NCI-H2029 (cell line): Measurements from ENCODE around the gene ENDOG.
"Not testable (repeated sequence)": the region's sequence is repeated elsewhere in the genome, so short reads cannot be mapped to it uniquely, and the experiment has no call there.

ENCODE experiments used
- DNase-seq: peaks from one replicate; lab custom pipeline; 2025; lab: John Stamatoyannopoulos, UW

The ENDOG gene

DNA sequence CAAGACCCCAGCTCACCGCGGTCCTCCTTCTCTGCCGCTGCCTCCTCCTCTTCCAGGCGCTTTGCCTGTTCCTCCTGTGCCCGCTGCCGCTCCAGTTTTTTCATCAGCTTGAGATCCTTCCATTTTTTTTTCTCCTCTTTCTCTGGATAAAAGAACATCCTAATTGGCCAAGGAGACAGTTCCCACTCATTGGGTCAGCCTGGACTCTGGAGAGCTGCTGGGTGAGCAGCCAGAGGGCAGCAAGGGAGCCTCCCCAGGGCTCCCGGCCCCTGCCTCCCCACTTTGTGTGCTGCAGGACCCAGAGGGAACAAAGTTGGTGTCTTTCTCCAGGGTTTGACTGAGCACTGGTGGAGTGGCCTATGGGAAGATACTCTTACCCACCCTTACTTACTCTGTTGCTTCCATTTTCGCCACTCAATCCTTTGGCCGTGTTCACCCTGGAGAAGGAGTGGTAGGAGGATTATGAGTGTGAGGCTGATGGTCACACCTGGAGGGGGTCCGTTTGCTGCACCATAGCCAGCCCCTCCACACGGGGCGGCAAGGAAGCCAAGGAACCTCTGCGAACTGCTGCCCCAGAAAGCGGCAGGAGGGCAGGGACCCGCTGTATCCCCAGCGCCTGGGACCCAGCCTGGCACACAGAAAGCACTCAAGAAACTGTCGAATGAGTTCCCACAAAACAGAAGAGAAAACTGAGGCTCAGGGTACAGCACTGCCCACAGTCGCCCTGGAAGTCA, 10.6 kb downstream of the ENDOG start:
- no peak for DNase-seq

DNA sequence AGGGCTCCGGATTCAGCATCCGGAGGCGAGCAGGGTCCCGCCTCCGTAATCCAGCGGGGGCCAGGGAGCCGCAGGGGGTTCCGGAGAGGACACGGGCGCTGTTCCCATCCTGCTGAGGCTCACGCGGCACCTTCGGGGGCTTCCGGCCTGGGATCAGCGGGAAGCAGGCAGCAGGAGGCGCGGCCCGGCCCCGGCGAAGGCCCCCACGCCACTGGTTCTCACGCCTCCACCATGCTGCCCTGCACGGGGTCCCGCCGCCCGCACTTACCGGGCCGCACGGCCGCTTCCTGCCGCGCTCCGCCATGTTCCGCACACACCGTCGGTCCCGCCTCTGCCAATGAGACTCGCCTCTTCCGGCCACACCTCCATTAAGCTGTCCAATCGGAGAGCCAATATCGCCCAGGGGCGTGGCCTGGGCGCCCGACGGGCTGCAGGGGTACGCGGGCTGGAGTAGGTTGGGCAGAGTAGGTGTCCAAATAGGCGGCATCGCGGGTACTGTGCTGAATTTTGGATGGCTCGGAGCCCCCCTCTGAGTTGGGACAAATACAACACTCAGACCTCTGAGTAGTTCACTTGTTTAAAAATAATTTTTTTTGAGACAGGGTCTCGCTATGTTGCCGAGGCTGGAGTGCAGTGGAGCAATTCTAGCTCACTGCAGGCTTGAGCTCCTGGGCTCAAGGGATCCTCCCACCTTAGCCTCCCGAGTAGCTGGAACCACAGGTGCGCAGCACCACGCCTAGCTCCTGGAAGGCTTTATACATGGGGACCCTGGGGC, 11.4 kb downstream of the ENDOG start, which contains the start of gene SPOUT1:
Gene SPOUT1, minus strand, starts transcription at position 318 of the 775 bp plus-strand sequence. Its CDS starts 14 bp downstream, at position 304.
- peak; percentile 92 for DNase-seq

GRCh38 chr9:128833696-128834095, 15.4 kb downstream of the ENDOG start:
- DNase-seq, result no peak

DNA sequence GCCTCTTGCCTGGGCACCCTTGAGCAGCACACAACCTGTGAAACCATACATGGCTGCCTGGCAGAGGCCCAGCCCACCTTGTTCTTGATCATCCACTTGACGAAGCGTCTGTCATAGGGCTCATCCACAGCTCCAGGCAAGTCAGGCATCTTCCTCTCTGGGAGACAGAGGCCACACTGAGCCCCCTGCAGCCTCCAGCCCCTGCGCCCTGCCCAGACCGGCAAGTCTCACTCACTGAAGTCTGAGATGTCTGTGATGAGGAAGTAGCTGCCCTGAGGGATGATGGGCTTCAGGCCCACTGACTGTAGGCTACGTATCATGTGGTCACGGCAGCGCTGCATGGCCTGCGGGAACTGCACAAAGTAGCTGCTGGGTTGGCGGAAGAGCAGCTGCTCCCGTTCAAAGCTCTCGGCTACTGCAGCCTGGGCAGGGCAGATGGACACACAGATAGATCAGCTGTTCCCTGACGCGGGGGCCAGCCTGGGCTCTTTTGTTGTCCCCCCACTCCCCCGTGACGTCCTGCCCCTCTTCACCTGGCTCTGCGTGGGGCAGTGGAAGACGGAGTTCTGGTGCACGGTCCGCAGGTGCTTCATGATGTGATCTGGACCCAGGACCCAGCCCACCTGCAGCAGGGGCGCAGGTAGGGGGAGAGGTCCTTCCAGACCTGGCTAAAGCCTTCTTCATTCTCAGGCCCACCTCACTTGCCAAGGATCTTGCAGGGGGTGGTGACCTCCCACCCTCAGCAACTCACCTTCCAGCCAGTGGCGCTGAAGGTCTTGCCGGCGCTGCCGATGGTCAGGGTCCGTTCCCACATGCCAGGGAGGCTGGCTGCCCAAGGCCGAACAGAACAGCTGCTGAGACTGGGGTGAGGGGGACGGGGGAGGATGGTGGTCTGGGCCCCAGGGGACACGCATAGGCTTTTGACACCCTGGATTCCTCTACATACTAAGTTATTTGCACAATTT, 17.2 kb downstream of the ENDOG start:
- DNase-seq, result no peak

GRCh38 chr9:128836509-128837145, 18.3 kb downstream of the ENDOG start:
- no peak for DNase-seq

GRCh38 chr9:128838338-128838737, 20.0 kb downstream of the ENDOG start:
- DNase-seq, result no peak

DNA sequence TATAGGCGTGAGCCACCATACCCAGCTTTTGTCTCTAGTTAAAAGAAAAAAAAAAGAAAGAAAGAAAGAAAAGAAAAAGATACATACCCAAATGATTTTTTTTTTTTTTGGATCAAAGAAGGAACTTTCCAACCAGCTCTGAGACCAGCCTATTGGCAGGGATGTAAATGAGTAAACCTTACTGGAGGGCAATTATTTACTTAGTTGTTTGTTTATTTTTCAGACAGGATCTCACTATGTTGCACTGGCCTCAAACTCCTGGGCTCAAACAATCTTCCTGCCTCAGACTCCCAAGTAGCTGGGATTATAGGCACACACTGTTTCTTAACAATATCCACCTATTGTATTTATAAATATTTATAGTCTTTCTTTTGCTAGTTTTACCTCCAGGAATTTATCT, 22.2 kb downstream of the ENDOG start:
- no peak for DNase-seq

DNA sequence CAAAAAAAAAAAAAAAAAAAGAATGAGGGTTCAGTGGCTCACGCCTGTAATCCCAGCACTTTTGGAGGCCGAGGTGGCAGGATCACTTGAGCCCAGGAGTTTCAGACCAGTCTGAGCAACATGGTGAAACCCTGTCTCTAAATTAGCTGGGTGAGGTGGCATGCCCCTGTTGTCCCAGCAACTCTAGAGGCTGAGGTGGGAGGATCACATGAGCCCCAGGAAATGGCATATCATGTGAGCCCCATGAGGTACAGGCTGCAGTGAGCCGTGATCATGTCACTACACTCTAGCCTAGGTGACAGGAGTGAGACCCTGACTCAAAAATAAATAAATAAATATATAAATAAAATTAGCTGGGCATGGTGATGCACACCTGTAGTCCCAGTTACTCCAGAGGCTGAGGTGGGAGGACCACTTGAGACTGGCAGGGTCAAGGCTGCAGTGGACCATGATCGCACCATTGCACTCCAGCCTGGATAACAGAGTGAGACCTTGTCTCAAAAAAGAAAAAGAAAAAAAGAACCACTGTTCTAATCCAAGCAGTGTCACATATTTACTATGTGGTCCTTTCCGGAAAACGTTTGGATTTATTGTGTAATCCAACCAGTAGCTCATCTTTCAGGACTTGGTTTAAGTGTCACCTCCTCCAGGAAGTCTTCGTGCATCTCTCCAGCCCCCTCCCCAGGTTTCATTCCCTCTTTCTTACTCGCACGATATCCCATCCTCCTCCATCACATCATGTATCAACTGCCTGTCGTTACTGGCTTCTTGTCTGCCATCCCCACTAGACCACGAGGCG, 23.6 kb downstream of the ENDOG start:
- no peak for DNase-seq

- not testable (repeated sequence) for DNase-seq
These were observed 24.9 kb downstream of the ENDOG start for GRCh38 chr9:128843171-128843570.

DNA sequence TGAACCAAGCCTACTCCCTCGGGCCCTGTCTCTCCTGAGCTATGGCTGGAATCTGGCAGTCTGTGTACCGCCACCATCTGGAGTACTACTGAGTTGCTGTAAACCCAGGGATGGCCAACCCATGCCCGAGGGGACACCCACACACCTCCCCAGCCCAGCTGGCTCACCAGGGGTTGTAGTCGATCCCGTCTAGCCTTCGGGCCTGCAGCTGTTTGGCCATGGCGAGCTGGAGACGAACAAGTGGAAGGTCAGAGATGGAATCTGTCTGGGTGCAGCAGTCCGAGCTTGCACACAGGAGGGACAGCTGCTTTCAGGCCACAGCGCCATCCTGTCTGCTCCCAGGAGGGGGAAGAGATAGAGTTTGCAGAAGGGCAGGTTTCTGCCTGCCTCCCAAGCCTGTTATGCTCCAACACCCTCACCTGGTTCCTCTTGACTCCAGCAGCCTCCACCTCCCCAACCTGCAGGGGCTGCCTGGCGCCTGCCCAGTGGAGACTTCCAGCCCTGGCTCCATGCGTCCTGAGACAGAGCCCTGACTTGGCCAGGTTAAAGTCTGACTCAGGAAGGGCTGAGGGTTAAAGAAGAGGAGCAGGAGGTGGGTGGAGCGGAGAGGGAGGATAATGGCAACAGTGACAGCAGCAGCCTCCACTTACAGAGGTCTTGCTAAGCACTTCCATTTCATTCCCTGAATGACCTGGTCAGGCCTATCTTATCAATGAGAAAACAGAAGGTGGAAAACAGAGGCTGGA, 27.1 kb downstream of the ENDOG start:
- no peak for DNase-seq

DNA sequence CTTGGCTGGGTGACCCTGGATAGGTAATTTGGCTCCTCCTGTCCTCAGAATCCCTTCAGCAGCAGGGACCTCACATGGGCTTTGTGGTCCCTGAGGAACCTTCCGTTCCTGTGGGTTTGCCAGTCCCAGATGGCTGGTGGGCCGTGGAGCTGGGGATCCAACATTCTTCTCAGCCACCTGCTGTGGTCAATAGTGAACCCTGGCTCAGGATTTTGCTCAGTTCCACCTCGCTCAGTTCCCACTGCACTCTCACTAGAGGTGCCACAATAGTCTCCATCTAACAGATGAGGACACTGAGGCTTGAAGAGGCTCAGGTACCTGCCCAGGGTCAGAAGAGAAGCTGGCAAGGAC, 28.4 kb downstream of the ENDOG start:
- DNase-seq, result no peak

DNA sequence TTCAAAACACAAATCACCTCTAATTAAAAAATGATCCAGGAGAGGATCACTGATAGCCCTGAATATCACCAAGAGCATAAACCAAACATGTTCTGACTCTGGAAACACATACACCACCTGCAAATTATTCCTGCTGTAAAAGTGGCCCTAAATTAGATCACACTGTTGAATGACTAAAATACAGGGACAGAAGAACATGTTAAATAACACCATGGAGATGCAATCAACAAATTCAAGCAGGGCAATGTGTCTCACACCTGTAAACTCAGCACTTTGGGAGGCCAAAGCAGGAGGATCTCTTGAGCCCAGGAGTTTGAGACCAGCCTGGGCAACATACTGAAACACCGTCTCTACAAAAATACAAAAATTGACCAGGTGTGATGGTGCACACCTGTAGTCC, 29.5 kb downstream of the ENDOG start:
- DNase-seq, result no peak

GRCh38 chr9:128851024-128851423, 32.7 kb downstream of the ENDOG start:
- not testable (repeated sequence) for DNase-seq

DNA sequence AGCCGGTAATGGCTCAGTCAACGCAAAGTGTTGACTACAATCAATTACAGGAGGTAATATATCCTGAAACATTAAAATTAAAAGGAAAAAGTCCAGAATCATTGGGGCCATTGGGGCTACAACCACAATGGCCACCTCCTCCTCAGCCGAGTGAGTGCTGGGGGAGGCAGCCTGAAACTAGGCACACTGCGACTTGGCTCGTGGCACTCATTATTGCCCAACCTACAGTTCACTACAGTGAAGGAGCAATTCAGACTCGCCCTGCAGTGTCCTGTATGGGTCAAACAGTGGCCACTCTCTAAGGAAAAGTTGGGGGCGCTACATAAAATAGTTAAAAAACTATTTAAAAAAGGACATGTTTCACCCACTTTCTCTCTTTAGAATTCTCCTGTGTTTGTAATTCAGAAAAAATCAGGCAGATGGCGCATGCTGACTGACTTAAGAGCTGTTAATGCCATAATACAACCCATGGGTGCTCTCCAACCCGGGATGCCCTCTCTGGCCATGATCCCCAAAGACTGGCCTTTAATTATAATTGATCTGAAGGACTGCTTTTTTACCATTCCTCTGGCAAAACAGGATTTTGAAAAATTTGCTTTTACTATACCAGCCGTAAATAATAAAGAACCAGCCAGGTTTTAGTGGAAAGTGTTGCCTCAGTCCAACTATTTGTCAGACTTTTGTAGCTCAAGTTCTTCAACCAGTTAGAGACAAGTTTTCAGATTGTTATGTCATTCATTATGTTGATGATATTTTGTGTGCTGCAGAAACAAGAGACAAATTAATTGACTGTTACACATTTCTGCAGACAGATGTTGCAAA, 33.7 kb downstream of the ENDOG start:
- not testable (repeated sequence) for DNase-seq

DNA sequence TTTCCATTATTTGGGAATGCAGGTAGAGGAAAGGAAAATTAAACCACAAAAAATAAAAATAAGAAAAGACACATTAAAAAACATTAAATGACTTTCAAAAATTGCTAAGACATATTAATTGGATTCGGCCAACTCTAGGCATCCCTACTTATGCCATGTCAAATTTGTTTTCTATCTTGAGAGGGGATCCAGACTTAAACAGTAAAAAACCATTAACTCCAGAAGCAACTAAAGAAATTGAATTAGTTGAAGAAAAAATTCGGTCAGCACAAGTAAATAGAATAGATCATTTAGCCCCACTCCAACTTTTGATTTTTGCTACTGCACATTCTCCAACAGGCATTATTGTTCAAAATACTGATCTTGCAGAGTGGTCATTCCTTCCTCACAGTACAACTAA, 34.3 kb downstream of the ENDOG start:
- not testable (repeated sequence) for DNase-seq

- not testable (repeated sequence) for DNase-seq
These were observed 36.2 kb downstream of the ENDOG start for GRCh38 chr9:128854454-128854853.

- DNase-seq, result not testable (repeated sequence)
These were observed 40.2 kb downstream of the ENDOG start for GRCh38 chr9:128858476-128858875.

- no peak for DNase-seq
These were observed 42.6 kb downstream of the ENDOG start for GRCh38 chr9:128860937-128861336.

GRCh38 chr9:128861501-128861900, 43.2 kb downstream of the ENDOG start:
- DNase-seq, result no peak
